GM18526 (cell line): Measurements from ENCODE around the gene UPK1B.

Source experiments
- POLR2A ChIP-seq: IDR thresholded peaks from 3 replicates; pipeline ENCODE4 v1.6.1; 2011; ENCODE audit not compliant: insufficient read length; ENCODE audit errors: extremely low read depth

Gene UPK1B

GRCh38 chr3:119173325-119173724, at the start of gene UPK1B:
Gene UPK1B (plus strand): TSS chr3:119173598. CDS start chr3:119186742, 13,144 bp downstream.
- no peak for TF ChIP-seq POLR2A

GRCh38 chr3:119125342-119125741, 48.1 kb upstream of the UPK1B start:
- no peak for TF ChIP-seq POLR2A

GRCh38 chr3:119125742-119126504, 47.5 kb upstream of the UPK1B start:
- TF ChIP-seq POLR2A, result no peak

- TF ChIP-seq POLR2A, result no peak
Measured at GRCh38 chr3:119140466-119140865, 32.9 kb upstream of the UPK1B start.

GRCh38 chr3:119145128-119145499, 28.3 kb upstream of the UPK1B start:
- no peak for TF ChIP-seq POLR2A

GRCh38 chr3:119145500-119146167, 27.8 kb upstream of the UPK1B start, which contains the start of gene TEX55:
Gene TEX55 (plus strand): TSS chr3:119146165. CDS start chr3:119146190, 25 bp downstream.
- TF ChIP-seq POLR2A, result no peak

GRCh38 chr3:119146578-119147375, 26.6 kb upstream of the UPK1B start:
- no peak for TF ChIP-seq POLR2A

- no peak for TF ChIP-seq POLR2A
Measured at GRCh38 chr3:119147494-119147893, 25.9 kb upstream of the UPK1B start.

- TF ChIP-seq POLR2A, result no peak
Measured at GRCh38 chr3:119148493-119149180, 24.8 kb upstream of the UPK1B start.

- TF ChIP-seq POLR2A, result no peak
Measured at GRCh38 chr3:119149484-119149883, 23.9 kb upstream of the UPK1B start.

- no peak for TF ChIP-seq POLR2A
Measured at GRCh38 chr3:119156868-119157267, 16.5 kb upstream of the UPK1B start.

GRCh38 chr3:119157971-119158370, 15.4 kb upstream of the UPK1B start:
- TF ChIP-seq POLR2A, result no peak

- no peak for TF ChIP-seq POLR2A
Measured at GRCh38 chr3:119160361-119160760, 13.0 kb upstream of the UPK1B start.

GRCh38 chr3:119160815-119161214, 12.6 kb upstream of the UPK1B start:
- no peak for TF ChIP-seq POLR2A

GRCh38 chr3:119161240-119161639, 12.2 kb upstream of the UPK1B start:
- no peak for TF ChIP-seq POLR2A
